H1 (cell line): ENCODE results near the gene SV2B. TPM values are rescaled to one million over a fixed set of nuclear protein-coding genes. Genes with fewer than 3 reads are reported as not detected.

ENCODE experiments used
- CTCF ChIA-PET: fragments of 300-600 bp; sonication (Branson Sonifier 250); formaldehyde crosslinking; loops from one replicate; lab custom pipeline; 2021; ENCODE audit not compliant: partially characterized antibody; lab: Charles Lee
- POLR2A ChIA-PET: fragments of 300-600 bp; sonication (Branson Sonifier 250); formaldehyde crosslinking; loops from one replicate; lab custom pipeline; 2021; ENCODE audit warnings: inconsistent platforms; ENCODE audit not compliant: partially characterized antibody; lab: Charles Lee
- DNase-seq, 2 experiments: peaks; one replicate each; pipeline versions ENCODE4 v3.0.0 to v3.0.0-alpha.2; 2010 to 2022; ENCODE audit warnings: low spot score in 2 of 2, low read depth in 1 of 2, mixed read lengths in 1 of 2
- FAIRE-seq: peaks from 2 replicates; lab custom pipeline; 2011; peaks lifted over from hg19 to GRCh38; lab: Jason Lieb, UNC
- H2AFZ ChIP-seq: 2 replicates; pipeline ENCODE4 v1.8.1; 2012; ENCODE audit warnings: low read length, inconsistent platforms
- H2AK5ac ChIP-seq: 2 replicates; pipeline ENCODE4 v1.6.1; 2013; ENCODE audit warnings: low read depth, low read length
- H2BK120ac ChIP-seq: replicated peaks from 2 replicates; pipeline ENCODE3; 2013; ENCODE audit warnings: low read depth, low read length, inconsistent platforms
- H2BK12ac ChIP-seq: 2 replicates; pipeline ENCODE4 v1.6.1; 2013; ENCODE audit warnings: low read depth, low read length
- H2BK15ac ChIP-seq: 2 replicates; pipeline ENCODE4 v1.6.1; 2013; ENCODE audit warnings: low read length
- H2BK20ac ChIP-seq: 2 replicates; pipeline ENCODE4 v1.6.1; 2013; ENCODE audit warnings: low read length
- H2BK5ac ChIP-seq: 2 replicates; pipeline ENCODE4 v1.6.1; 2013; ENCODE audit warnings: low read depth, low read length
- H3K14ac ChIP-seq: 2 replicates; pipeline ENCODE4 v1.6.1; 2013; ENCODE audit warnings: inconsistent platforms; ENCODE audit not compliant: insufficient read length
- H3K18ac ChIP-seq: 2 replicates; pipeline ENCODE4 v1.6.1; 2013; ENCODE audit warnings: low read length; ENCODE audit errors: extremely low read depth
- H3K23ac ChIP-seq: 2 replicates; pipeline ENCODE4 v1.6.1; 2013; ENCODE audit warnings: inconsistent platforms; ENCODE audit not compliant: insufficient read length
- H3K23me2 ChIP-seq: 2 replicates; pipeline ENCODE4 v1.6.1; 2013; ENCODE audit warnings: low read depth, low read length
- H3K27ac ChIP-seq: 2 replicates; pipeline ENCODE4 v1.6.1; 2011; ENCODE audit warnings: low read depth, low read length, inconsistent platforms
- H3K27me3 ChIP-seq, 4 experiments: replicated peaks in 1 of 4; 1 replicate in 1 of 4; 2 replicates in 3 of 4; pipeline versions ENCODE4 v1.6.1 to v1.8.1; 2011 to 2013; ENCODE audit warnings: low read length in 3 of 4, mild to moderate bottlenecking in 3 of 4, inconsistent platforms in 2 of 4, mixed read lengths in 2 of 4, moderate library complexity in 1 of 4; ENCODE audit not compliant: control insufficient read depth in 3 of 4, insufficient read depth in 3 of 4; ENCODE audit errors: extremely low read depth in 1 of 4
- H3K36me3 ChIP-seq, 4 experiments: 2 replicates each; pipeline versions ENCODE4 v1.6.1 to v1.8.1; 2011 to 2013; ENCODE audit warnings: mild to moderate bottlenecking in 4 of 4, low read length in 3 of 4, moderate library complexity in 2 of 4, control low read depth in 1 of 4, inconsistent platforms in 1 of 4; ENCODE audit not compliant: insufficient read depth in 4 of 4, control insufficient read depth in 2 of 4
- H3K4ac ChIP-seq: replicated peaks from 2 replicates; pipeline ENCODE3; 2013; ENCODE audit warnings: low read length, low read depth, mixed read lengths, inconsistent platforms; ENCODE audit not compliant: insufficient read length
- H3K4me1 ChIP-seq, 4 experiments: replicated peaks in 1 of 4; 1 replicate in 1 of 4; 2 replicates in 3 of 4; pipeline versions ENCODE4 v1.6.1 to v1.8.1; 2011 to 2013; ENCODE audit warnings: low read length in 3 of 4, inconsistent platforms in 2 of 4, mixed read lengths in 1 of 4; ENCODE audit not compliant: insufficient read depth in 4 of 4, control insufficient read depth in 3 of 4
- H3K4me2 ChIP-seq, 2 experiments: 2 replicates each; pipeline versions ENCODE4 v1.6.1 to v1.8.1; 2011 to 2013; ENCODE audit warnings: low read depth in 2 of 2, low read length in 2 of 2, control low read depth in 1 of 2, inconsistent platforms in 1 of 2, mild to moderate bottlenecking in 1 of 2; ENCODE audit not compliant: insufficient read depth in 1 of 2
- H3K4me3 ChIP-seq, 4 experiments: fragments of 200-600, 300-600 bp in 1 of 4; sonication (generic), shearing (Covaris generic), sonication (Bioruptor Twin) in 1 of 4; 2 replicates each; pipeline versions ENCODE4 v1.5.1 to v1.8.1; 2011 to 2016; ENCODE audit warnings: low read length in 4 of 4, low read depth in 3 of 4, control low read depth in 2 of 4, inconsistent platforms in 2 of 4, mild to moderate bottlenecking in 2 of 4, mixed read lengths in 1 of 4, moderate library complexity in 1 of 4; ENCODE audit not compliant: insufficient read depth in 2 of 4; ENCODE audit errors: extremely low read depth in 1 of 4
- H3K56ac ChIP-seq: replicated peaks from 2 replicates; pipeline ENCODE3; 2013; ENCODE audit warnings: low read depth, mild to moderate bottlenecking, mixed read lengths, low read length, inconsistent platforms; ENCODE audit not compliant: insufficient read length
- H3K79me1 ChIP-seq: 2 replicates; pipeline ENCODE4 v1.6.1; 2013; ENCODE audit warnings: low read depth, low read length, control low read depth
- H3K79me2 ChIP-seq, 2 experiments: 2 replicates each; pipeline versions ENCODE4 v1.6.1 to v1.8.1; 2012 to 2013; ENCODE audit warnings: low read length in 2 of 2, mild to moderate bottlenecking in 2 of 2, inconsistent platforms in 1 of 2; ENCODE audit not compliant: insufficient read depth in 2 of 2, control insufficient read depth in 1 of 2
- H3K9ac ChIP-seq, 4 experiments: replicated peaks in 1 of 4; 1 replicate in 1 of 4; 2 replicates in 3 of 4; pipeline versions ENCODE4 v1.6.1 to v1.8.1; 2011 to 2013; ENCODE audit warnings: low read depth in 3 of 4, low read length in 3 of 4, control low read depth in 2 of 4, mild to moderate bottlenecking in 2 of 4, moderate library complexity in 2 of 4, inconsistent platforms in 1 of 4; ENCODE audit errors: extremely low read depth in 1 of 4
- H3K9me3 ChIP-seq, 2 experiments: 2 replicates each; pipeline versions ENCODE4 v1.6.1 to v1.8.1; 2012 to 2013; ENCODE audit warnings: mild to moderate bottlenecking in 2 of 2, moderate library complexity in 2 of 2, control low read depth in 1 of 2, inconsistent platforms in 1 of 2, low read depth in 1 of 2, low read length in 1 of 2, mixed read lengths in 1 of 2; ENCODE audit not compliant: insufficient read depth in 2 of 2
- H4K20me1 ChIP-seq, 2 experiments: replicated peaks in 1 of 2; 2 replicates each; pipeline versions ENCODE3 to v1.8.1; 2011 to 2013; ENCODE audit warnings: inconsistent platforms in 2 of 2, low read length in 2 of 2, mild to moderate bottlenecking in 1 of 2; ENCODE audit not compliant: insufficient read depth in 2 of 2, control insufficient read depth in 1 of 2
- H4K5ac ChIP-seq: 2 replicates; pipeline ENCODE4 v1.6.1; 2013; ENCODE audit warnings: low read length, low read depth, mixed read lengths, inconsistent platforms; ENCODE audit not compliant: insufficient read length
- H4K8ac ChIP-seq: 2 replicates; pipeline ENCODE4 v1.8.0; 2013; ENCODE audit warnings: mild to moderate bottlenecking, moderate library complexity, low read length, inconsistent platforms; ENCODE audit not compliant: insufficient read depth; ENCODE audit errors: extremely low read depth
- H4K91ac ChIP-seq: replicated peaks from 2 replicates; pipeline ENCODE3; 2013; ENCODE audit warnings: low read length, mixed read lengths, inconsistent platforms; ENCODE audit not compliant: insufficient read length
- ASH2L ChIP-seq: fragments of 200-600, 300-600 bp; sonication (generic); IDR thresholded peaks from one replicate; pipeline ENCODE4 v1.7.1; 2017; ENCODE audit warnings: low read length
- BACH1 ChIP-seq: IDR thresholded peaks from 2 replicates; pipeline ENCODE4 v1.6.1; 2012; ENCODE audit warnings: low read length, improper control_type of control experiment
- CHD1 ChIP-seq: IDR thresholded peaks from 2 replicates; pipeline ENCODE4 v1.6.1; 2012; ENCODE audit warnings: low read depth, low read length, improper control_type of control experiment
- EGR1 ChIP-seq: IDR thresholded peaks from 2 replicates; pipeline ENCODE4 v1.6.1; 2011; ENCODE audit warnings: low read depth, low read length, borderline replicate concordance
- EZH2 ChIP-seq: fragments of 200-600 bp; sonication (generic); IDR thresholded peaks from 2 replicates; pipeline ENCODE4 v1.7.1; 2012; ENCODE audit warnings: low read depth, mild to moderate bottlenecking, moderate library complexity, low read length, inconsistent platforms; ENCODE audit not compliant: severe bottlenecking
- HDAC2 ChIP-seq, 2 experiments: fragments of 300-600 bp in 1 of 2; sonication (generic) in 1 of 2; IDR thresholded peaks; 2 replicates each; pipeline ENCODE4 v1.6.1; 2011 to 2012; ENCODE audit warnings: low read depth in 2 of 2, low read length in 2 of 2, mild to moderate bottlenecking in 2 of 2, moderate library complexity in 2 of 2, borderline replicate concordance in 1 of 2, inconsistent platforms in 1 of 2
- HDAC6 ChIP-seq: IDR thresholded peaks from one replicate; pipeline ENCODE4 v1.7.1; 2012; ENCODE audit warnings: low read depth, mild to moderate bottlenecking, inconsistent platforms, low read length, moderate library complexity
- NRF1 ChIP-seq: IDR thresholded peaks from 2 replicates; pipeline ENCODE4 v1.6.1; 2011; ENCODE audit warnings: mild to moderate bottlenecking, low read depth, low read length, improper control_type of control experiment
- PHF8 ChIP-seq: fragments of 200-600 bp; sonication (generic); conservative IDR thresholded peaks from 2 replicates; pipeline ENCODE4 v1.7.1; 2012; ENCODE audit warnings: low read depth, mild to moderate bottlenecking, inconsistent platforms, low read length, moderate library complexity
- RFX5 ChIP-seq: IDR thresholded peaks from 2 replicates; pipeline ENCODE4 v1.6.1; 2011; ENCODE audit warnings: low read depth, low read length, improper control_type of control experiment, borderline replicate concordance
- SIX5 ChIP-seq: IDR thresholded peaks from 2 replicates; pipeline ENCODE4 v1.6.1; 2011; ENCODE audit warnings: mild to moderate bottlenecking, low read depth, low read length
- SP4 ChIP-seq: IDR thresholded peaks from 2 replicates; pipeline ENCODE4 v1.6.1; 2012; ENCODE audit warnings: low read length, inconsistent platforms
- SRF ChIP-seq: IDR thresholded peaks from 2 replicates; pipeline ENCODE4 v1.6.1; 2011; ENCODE audit warnings: mild to moderate bottlenecking, low read depth, low read length, moderate library complexity
- TBP ChIP-seq: IDR thresholded peaks from 2 replicates; pipeline ENCODE4 v1.6.1; 2011; ENCODE audit warnings: low read depth, low read length, improper control_type of control experiment
- WGBS, 2 experiments: shearing (Covaris generic) in 1 of 2; methylation state at CpG; one replicate each; pipeline versions ENCODE4 v1.1.6 to v1.1.7; 2013 to 2015; ENCODE audit warnings: low lambda C conversion rate in 2 of 2, mixed read lengths in 2 of 2, inconsistent platforms in 1 of 2, low coverage in 1 of 2, missing lambda C conversion rate in 1 of 2; ENCODE audit not compliant: insufficient replicate concordance in 2 of 2, insufficient coverage in 1 of 2, insufficient read length in 1 of 2; ENCODE audit errors: extremely low coverage in 1 of 2, missing lambda C conversion rate in 1 of 2; 5-methylcytosine and 5-hydroxymethylcytosine counted together
- polyA plus RNA-seq, 7 experiments: library from polyadenylated mRNA; depleted of rRNA in 3 of 7; stranded (reverse) in 5 of 7; unstranded in 2 of 7; fragments of >200 nt in 5 of 7; fragments of 200-250 nt in 2 of 7; gene quantifications; 1 replicate in 5 of 7; 2 replicates in 1 of 7; 4 replicates in 1 of 7; pipeline versions ENCODE4 v1.2.1 to v1.2.3, GENCODE V29; 2011 to 2013; ENCODE audit warnings: missing spikeins in 2 of 7, mixed read lengths in 2 of 7
- total RNA-seq: library from RNA; stranded (reverse); fragmentation: NEBNext Ultra II Directional; extraction: Animal tissue kit (Norgen Biotek cat#: 25700); gene quantifications from 2 replicates; pipeline ENCODE4 v1.2.1, GENCODE V29; 2021

SV2B gene
- total and polyA plus RNA-seq, 2 of the 8 experiments (the other 6 are each of a cell fraction or from before 2014, with no cell fraction given): 0.09 to 0.20 TPM

DNA sequence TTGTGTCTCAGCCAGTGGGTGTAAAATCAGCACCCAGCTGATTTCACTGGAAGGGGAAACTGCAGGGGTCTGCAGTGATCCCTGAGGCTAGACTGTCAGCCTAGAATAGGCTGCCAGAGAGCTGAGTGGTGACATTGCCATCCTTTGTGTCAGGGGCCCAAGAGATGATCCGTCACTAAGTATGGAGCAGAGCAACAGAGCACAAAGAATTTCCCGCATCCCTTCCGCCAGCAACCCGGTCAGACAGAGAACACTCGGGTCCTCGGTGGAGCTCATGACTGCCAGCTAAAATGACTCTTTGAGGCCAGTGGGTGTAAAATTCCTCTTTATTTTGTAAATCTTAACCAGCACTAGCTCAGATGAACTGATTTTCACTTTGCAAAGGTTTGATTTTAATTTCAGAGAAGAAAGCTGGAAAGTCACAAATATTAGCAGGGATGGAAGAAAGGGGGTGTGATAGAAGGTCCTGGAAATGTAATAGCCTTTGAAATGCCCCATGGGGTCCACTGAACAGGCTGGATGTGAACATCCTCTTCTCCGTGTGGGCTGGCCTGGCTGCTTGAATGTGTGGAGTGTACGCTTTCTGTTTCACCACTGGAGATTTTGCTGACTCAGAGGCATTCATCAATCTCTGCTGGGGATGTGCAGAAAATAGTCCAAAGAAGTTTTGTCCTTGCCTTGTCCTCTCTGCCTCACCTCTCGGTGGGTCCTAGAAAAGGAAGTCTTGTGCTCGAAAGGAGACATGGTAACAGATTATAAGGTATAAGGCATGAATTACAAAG is 138.8 kb downstream of the SV2B start:
- H3K36me3 ChIP-seq: no peaks in the 10 kb centered on the region
- H3K27me3 ChIP-seq: no peaks in the 10 kb centered on the region
- H3K27ac ChIP-seq: no peak overlapping the region
- H3K4me1 ChIP-seq: no peaks in the 10 kb centered on the region
- no peak overlapping the region for H2BK120ac ChIP-seq
- H2BK12ac ChIP-seq: no peak overlapping the region
- no peak overlapping the region for H3K56ac ChIP-seq
- H4K8ac ChIP-seq: no peak overlapping the region; the same call in 1 of the 2 replicates
- no peak overlapping the region for H3K9ac ChIP-seq
- no peak overlapping the region for H3K4me2 ChIP-seq
- no peak overlapping the region for H3K4ac ChIP-seq
- H4K91ac ChIP-seq: no peak overlapping the region
- H3K4me3 ChIP-seq: no peak overlapping the region
- no peak overlapping the region for H3K18ac ChIP-seq
- no peak overlapping the region for H2AK5ac ChIP-seq
- H2BK20ac ChIP-seq: no peak overlapping the region
- no peak for DNase-seq
- no peak overlapping the region for H3K14ac ChIP-seq
- H3K23me2 ChIP-seq: no peaks in the 10 kb centered on the region
- H4K20me1 ChIP-seq: no peaks in the 10 kb centered on the region
- ChIA-PET CTCF (interaction anchor here (0.6 to 6.4 kb wide), 9 partner anchors 9 to 206 kb away, joined by 3 to 43 read pairs (median 5); no protein-coding TSS in a partner anchor), POLR2A (no interaction called here)
- no peak overlapping the region for H2BK15ac ChIP-seq
- FAIRE-seq: no peak
- no peak overlapping the region for H2AFZ ChIP-seq
- H4K5ac ChIP-seq: no peak overlapping the region
- no peaks in the 10 kb centered on the region for H3K79me2 ChIP-seq
- no peaks in the 10 kb centered on the region for H3K79me1 ChIP-seq
- H3K23ac ChIP-seq: no peak overlapping the region
- no peak overlapping the region for H2BK5ac ChIP-seq
- H3K9me3 ChIP-seq: no peaks in the 10 kb centered on the region
- 89% methylated on average over 10 of the region's 10 CpGs; no CpG with 5 or more reads in 1 of the 2 experiments for WGBS, 2 experiments
- TF ChIP-seq SP4: no peak
- TF ChIP-seq EGR1: no peak
- TF ChIP-seq ASH2L: no peak
- no peak for TF ChIP-seq NRF1
- no peak for TF ChIP-seq SIX5
- no peak for TF ChIP-seq BACH1
- no peak for TF ChIP-seq TBP
- TF ChIP-seq CHD1: no peak
- no peak for TF ChIP-seq EZH2
- no peak for TF ChIP-seq PHF8
- TF ChIP-seq RFX5: no peak
- TF ChIP-seq SRF: no peak
- no peak for TF ChIP-seq HDAC6
- TF ChIP-seq HDAC2 (IDR thresholded peaks at IDR 0.05; ENCODE audit: borderline replicate concordance in 1 of 2, low read depth in 2 of 2, low read length in 2 of 2): no peak
